ENCODE results near the gene COMMD1. TPM values are rescaled to one million over a fixed set of nuclear protein-coding genes. Genes with fewer than 3 reads are reported as not detected.
"Not testable (repeated sequence)": the region's sequence is repeated elsewhere in the genome, so short reads cannot be mapped to it uniquely, and the experiment has no call there.

COMMD1 gene
- total and polyA plus RNA-seq, 7 donors, result 33.6 to 67.3 (median 49.1) TPM

DNA sequence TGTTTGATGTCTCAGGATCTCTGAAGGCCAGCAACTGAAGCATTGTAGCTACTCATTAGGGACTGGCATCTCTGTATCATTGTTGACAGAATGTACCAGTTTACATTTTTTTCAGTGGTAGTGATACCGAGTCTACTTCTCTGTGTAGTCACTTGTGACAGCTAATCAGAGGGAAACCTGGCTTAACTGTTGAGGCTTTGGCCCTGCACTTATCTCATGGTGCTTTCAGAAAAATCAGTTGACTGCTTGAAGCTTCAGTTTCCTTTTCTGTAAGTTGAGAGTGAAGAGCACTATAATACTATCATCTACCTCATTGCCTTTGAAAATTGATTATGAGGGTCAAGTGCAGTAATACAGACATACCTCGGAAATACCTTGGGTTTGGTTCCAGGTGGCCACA, 90.0 kb downstream of the COMMD1 start:
- H3K27me3 ChIP-seq (ENCODE audit: insufficient read depth in 3 of 3, low read length in 2 of 3), result no peaks in the 10 kb centered on the region
- H3K4me3 ChIP-seq, result no peak overlapping the region
- intact Hi-C loops (cut with DNase I), result loop anchor here in 1 of 2 donors (10.0 kb wide), 1 partner anchor 419 kb away; no protein-coding TSS in a partner anchor
- H3K27ac ChIP-seq, result no peak overlapping the region
- H3K9me3 ChIP-seq, result no peaks in the 10 kb centered on the region
- peaks cover 0 to 1% of the 10 kb centered on the region in 2 donors for H3K36me3 ChIP-seq (ENCODE audit: insufficient read depth in 1 of 2, low read depth in 1 of 2)
- DNase-seq, result no peak
- TF ChIP-seq, protein P1, sequence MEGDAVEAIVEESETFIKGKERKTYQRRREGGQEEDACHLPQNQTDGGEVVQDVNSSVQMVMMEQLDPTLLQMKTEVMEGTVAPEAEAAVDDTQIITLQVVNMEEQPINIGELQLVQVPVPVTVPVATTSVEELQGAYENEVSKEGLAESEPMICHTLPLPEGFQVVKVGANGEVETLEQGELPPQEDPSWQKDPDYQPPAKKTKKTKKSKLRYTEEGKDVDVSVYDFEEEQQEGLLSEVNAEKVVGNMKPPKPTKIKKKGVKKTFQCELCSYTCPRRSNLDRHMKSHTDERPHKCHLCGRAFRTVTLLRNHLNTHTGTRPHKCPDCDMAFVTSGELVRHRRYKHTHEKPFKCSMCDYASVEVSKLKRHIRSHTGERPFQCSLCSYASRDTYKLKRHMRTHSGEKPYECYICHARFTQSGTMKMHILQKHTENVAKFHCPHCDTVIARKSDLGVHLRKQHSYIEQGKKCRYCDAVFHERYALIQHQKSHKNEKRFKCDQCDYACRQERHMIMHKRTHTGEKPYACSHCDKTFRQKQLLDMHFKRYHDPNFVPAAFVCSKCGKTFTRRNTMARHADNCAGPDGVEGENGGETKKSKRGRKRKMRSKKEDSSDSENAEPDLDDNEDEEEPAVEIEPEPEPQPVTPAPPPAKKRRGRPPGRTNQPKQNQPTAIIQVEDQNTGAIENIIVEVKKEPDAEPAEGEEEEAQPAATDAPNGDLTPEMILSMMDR (IDR thresholded peaks at IDR 0.05), result no peak
- WGBS, 3 donors, result 67 to 91% (median 69%) methylated on average over 2 of the region's 2 CpGs
- no peaks in the 10 kb centered on the region for H3K4me1 ChIP-seq
- ATAC-seq, result no peak

DNA sequence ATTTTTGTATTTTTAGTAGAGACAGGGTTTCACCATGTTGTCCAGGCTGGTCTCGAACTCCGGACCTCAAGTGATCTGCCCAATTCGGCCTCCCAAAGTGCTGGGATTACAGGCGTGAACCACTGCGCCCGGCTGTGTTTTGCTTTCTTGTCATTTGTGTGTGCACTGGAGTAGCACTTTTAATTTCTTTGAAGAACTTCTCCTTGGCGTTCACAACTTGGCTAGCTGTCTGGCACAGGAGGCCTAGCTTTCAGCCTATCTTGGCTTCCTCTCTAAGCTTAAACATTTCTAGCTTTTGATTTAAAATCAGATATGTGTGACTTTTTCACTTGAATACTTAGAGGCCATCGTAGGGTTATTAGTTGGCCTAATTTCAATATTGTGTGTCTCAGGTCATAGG, 93.0 kb downstream of the COMMD1 start:
- TF ChIP-seq, protein P1 (IDR thresholded peaks at IDR 0.05), result no peak
- Histone ChIP-seq H3K27ac (no peak overlapping the region), H3K36me3 (ENCODE audit: insufficient read depth in 1 of 2, low read depth in 1 of 2) (peaks cover 0 to 15% of the 10 kb centered on the region in 2 donors), H3K27me3 (ENCODE audit: insufficient read depth in 3 of 3, low read length in 2 of 3) (no peaks in the 10 kb centered on the region), H3K9me3 (no peaks in the 10 kb centered on the region), H3K4me3 (no peak overlapping the region), H3K4me1 (no peaks in the 10 kb centered on the region)
- ATAC-seq (no peak), DNase-seq (no peak)
- 83 to 89% (median 86%) methylated on average over 8 of the region's 8 CpGs for WGBS, 3 donors
- intact Hi-C loops (cut with DNase I), result loop anchor here in 1 of 2 donors (10.0 kb wide), 1 partner anchor 416 kb away; no protein-coding TSS in a partner anchor

DNA sequence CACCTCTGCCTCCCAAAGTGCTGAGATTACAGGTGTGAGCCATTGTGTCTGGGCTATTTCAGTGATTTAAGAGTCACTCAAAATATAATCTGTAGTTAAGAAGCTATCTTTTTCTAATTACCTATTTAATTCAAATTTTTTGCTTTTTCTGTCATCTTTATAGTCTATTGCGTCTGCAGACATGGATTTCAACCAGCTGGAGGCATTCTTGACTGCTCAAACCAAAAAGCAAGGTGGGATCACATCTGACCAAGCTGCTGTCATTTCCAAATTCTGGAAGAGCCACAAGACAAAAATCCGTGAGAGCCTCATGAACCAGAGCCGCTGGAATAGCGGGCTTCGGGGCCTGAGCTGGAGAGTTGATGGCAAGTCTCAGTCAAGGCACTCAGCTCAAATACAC, 95.1 kb downstream of the COMMD1 start:
- H3K4me1 ChIP-seq, result peaks cover 6% of the 10 kb centered on the region
- no peaks in the 10 kb centered on the region for H3K27me3 ChIP-seq (ENCODE audit: insufficient read depth in 3 of 3, low read length in 2 of 3)
- H3K4me3 ChIP-seq, result no peak overlapping the region
- H3K9me3 ChIP-seq, result no peaks in the 10 kb centered on the region
- ATAC-seq (no peak), DNase-seq (no peak)
- H3K27ac ChIP-seq, result no peak overlapping the region
- peaks cover 0 to 15% of the 10 kb centered on the region in 2 donors for H3K36me3 ChIP-seq (ENCODE audit: insufficient read depth in 1 of 2, low read depth in 1 of 2)
- WGBS, 3 donors, result 88 to 97% (median 95%) methylated on average over 5 of the region's 5 CpGs
- TF ChIP-seq, protein P1 (IDR thresholded peaks at IDR 0.05), result no peak
- intact Hi-C loops (cut with DNase I), result no loop called here

DNA sequence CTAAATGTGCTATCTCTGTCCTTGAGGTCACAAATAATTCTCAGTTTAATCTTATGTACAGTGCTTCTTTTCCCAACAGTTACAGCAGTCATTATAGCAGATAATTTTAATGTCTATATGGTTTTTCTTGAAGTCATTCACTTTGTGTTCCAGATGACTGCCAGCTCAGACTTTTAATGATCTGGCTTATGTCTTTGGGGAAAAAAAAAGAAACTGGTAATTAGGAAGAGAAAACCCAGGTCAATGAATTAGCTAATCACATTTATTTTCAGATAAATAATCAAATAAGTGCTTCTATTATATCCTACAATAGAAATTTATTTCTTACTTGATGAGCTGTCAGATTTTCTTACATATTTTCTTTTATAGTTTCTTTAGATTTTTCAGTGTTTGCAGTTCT, 96.0 kb downstream of the COMMD1 start:
- Histone ChIP-seq H3K4me3 (no peak overlapping the region), H3K36me3 (ENCODE audit: insufficient read depth in 1 of 2, low read depth in 1 of 2) (peaks cover 0 to 15% of the 10 kb centered on the region in 2 donors), H3K27me3 (ENCODE audit: insufficient read depth in 3 of 3, low read length in 2 of 3) (no peaks in the 10 kb centered on the region), H3K27ac (no peak overlapping the region), H3K9me3 (no peaks in the 10 kb centered on the region), H3K4me1 (peaks cover 6% of the 10 kb centered on the region)
- intact Hi-C loops (cut with DNase I), result no loop called here
- TF ChIP-seq, protein P1 (IDR thresholded peaks at IDR 0.05), result no peak
- ATAC-seq (no peak), DNase-seq (no peak)

DNA sequence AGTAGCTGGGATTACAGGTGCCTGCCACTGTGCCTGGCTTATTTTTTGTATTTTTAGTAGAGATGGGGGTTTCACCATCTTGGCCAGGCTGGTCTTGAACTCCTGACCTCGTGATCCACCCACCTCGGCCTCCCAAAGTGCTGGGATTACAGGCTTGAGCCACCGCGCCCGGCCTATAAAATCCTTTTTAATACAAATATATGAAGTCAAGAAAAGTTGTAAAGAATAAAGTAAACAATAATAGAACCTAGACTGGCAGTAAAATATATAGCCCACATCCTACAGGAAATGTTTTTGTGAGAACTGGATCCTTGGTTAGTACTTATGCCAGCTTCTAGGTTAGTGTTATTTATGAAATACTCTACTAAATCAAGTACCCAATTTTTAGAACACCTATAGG, 99.0 kb downstream of the COMMD1 start:
- peaks cover 0 to 15% of the 10 kb centered on the region in 2 donors for H3K36me3 ChIP-seq (ENCODE audit: insufficient read depth in 1 of 2, low read depth in 1 of 2)
- H3K4me3 ChIP-seq; DNase-seq; intact Hi-C loops (cut with DNase I); ATAC-seq; H3K27ac ChIP-seq; H3K27me3 ChIP-seq (ENCODE audit: insufficient read depth in 3 of 3, low read length in 2 of 3); H3K9me3 ChIP-seq: not testable (repeated sequence)
- peaks cover 12% of the 10 kb centered on the region for H3K4me1 ChIP-seq
- WGBS, 3 donors, result 95 to 96% (median 96%) methylated on average over 5 of the region's 5 CpGs

All from psoas muscle (tissue), 8 donors.